Lung (tissue), 12 donors: ENCODE results near the gene ATXN3. TPM values are rescaled to one million over a fixed set of nuclear protein-coding genes. Genes with fewer than 3 reads are reported as not detected.

ENCODE experiments used
- ATAC-seq: fragments of 200-7000 bp; cut with Tn5 transposase; one replicate; pipeline ENCODE4 v1.9.1; 2020; ENCODE audit warnings: moderate number of reproducible peaks; ENCODE audit not compliant: insufficient read depth, low FRiP score
- DNase-seq, 3 donors: peaks; one replicate each; pipeline ENCODE4 v3.0.0-alpha.2; 2013 to 2017
- H3K27ac ChIP-seq, 2 donors: one replicate each; pipeline ENCODE4 v1.5.1; 2013; ENCODE audit warnings: mild to moderate bottlenecking in 2 of 2, moderate library complexity in 2 of 2, control low read depth in 1 of 2, inconsistent platforms in 1 of 2, low read depth in 1 of 2, low read length in 1 of 2
- H3K27me3 ChIP-seq, 3 donors: one replicate each; pipeline ENCODE4 v1.5.1; 2013; ENCODE audit warnings: low read length in 2 of 3; ENCODE audit not compliant: control insufficient read depth in 3 of 3, insufficient read depth in 3 of 3
- H3K36me3 ChIP-seq, 4 donors: one replicate each; pipeline ENCODE4 v1.5.1; 2013; ENCODE audit warnings: low read length in 4 of 4, mild to moderate bottlenecking in 1 of 4, moderate library complexity in 1 of 4; ENCODE audit not compliant: control insufficient read depth in 4 of 4, insufficient read depth in 4 of 4
- H3K4me1 ChIP-seq, 5 donors: one replicate each; pipeline ENCODE4 v1.5.1; 2013; ENCODE audit warnings: low read length in 5 of 5, mild to moderate bottlenecking in 2 of 5, moderate library complexity in 1 of 5; ENCODE audit not compliant: control insufficient read depth in 5 of 5, insufficient read depth in 5 of 5
- H3K4me3 ChIP-seq: one replicate; pipeline ENCODE4 v1.5.1; 2013; ENCODE audit warnings: mild to moderate bottlenecking, control low read depth, moderate library complexity
- H3K9ac ChIP-seq, 2 donors: one replicate each; pipeline ENCODE4 v1.5.1; 2013; ENCODE audit warnings: low read length in 2 of 2, control low read depth in 1 of 2; ENCODE audit not compliant: insufficient read depth in 1 of 2
- H3K9me3 ChIP-seq, 4 donors: one replicate each; pipeline ENCODE4 v1.5.1; 2013; ENCODE audit warnings: low read length in 3 of 4, mild to moderate bottlenecking in 1 of 4, moderate library complexity in 1 of 4; ENCODE audit not compliant: control insufficient read depth in 4 of 4, insufficient read depth in 3 of 4
- CTCF ChIP-seq: IDR thresholded peaks from 2 replicates; pipeline ENCODE4 v1.5.1; 2012; ENCODE audit warnings: mild to moderate bottlenecking; ENCODE audit errors: control extremely low read depth, extremely low read depth
- WGBS, 2 donors: extraction: QIAGEN DNeasy Blood & Tissue Kit; methylation state at CpG; one replicate each; pipeline ENCODE4 v1.1.7; 2013; 5-methylcytosine and 5-hydroxymethylcytosine counted together
- polyA plus RNA-seq, 2 donors: library from polyadenylated mRNA; stranded (reverse); fragments of 200-250 nt; gene quantifications; one replicate each; pipeline ENCODE4 v1.2.1, GENCODE V29; 2013
- total RNA-seq, 2 donors: library from RNA; depleted of rRNA in 1 of 2; stranded (reverse); fragments of >200 nt in 1 of 2; gene quantifications; one replicate each; pipeline ENCODE4 v1.2.1, GENCODE V29; 2014 to 2021
- donor health status: control.
- donor health status: control.
- donor health status: Bipolar disorder and iron deficiency.
- donor health status: healthy.
- donor health status: DM: yes; HTN: yes; CAD: no.

The ATXN3 gene
- total and polyA plus RNA-seq, 4 donors = 13.7 to 68.1 (median 21.3) TPM

- H3K27me3 ChIP-seq = no peaks in the 10 kb centered on the region
- 86 to 89% methylated on average over 21 of the region's 21 CpGs for WGBS, 2 donors
- H3K4me3 ChIP-seq = no peak overlapping the region
- DNase-seq (no peak), ATAC-seq (no peak)
- TF ChIP-seq CTCF = no peak
- H3K9ac ChIP-seq = no peak overlapping the region
- no peak overlapping the region for H3K27ac ChIP-seq
- peaks cover under 1 to 8% (median 6%) of the 10 kb centered on the region in 4 donors for H3K36me3 ChIP-seq
- no peaks in the 10 kb centered on the region for H3K9me3 ChIP-seq
- no peaks in the 10 kb centered on the region for H3K4me1 ChIP-seq
These were observed 79.7 kb downstream of the ATXN3 start for GRCh38 chr14:92026548-92027190.

GRCh38 chr14:92022036-92022435 is 84.3 kb downstream of the ATXN3 start:
- 58 to 69% methylated on average over 1 of the region's 1 CpG for WGBS, 2 donors
- ATAC-seq (no peak), DNase-seq (no peak)
- no peaks in the 10 kb centered on the region for H3K27me3 ChIP-seq
- no peak overlapping the region for H3K9ac ChIP-seq
- no peak overlapping the region for H3K27ac ChIP-seq
- no peak for TF ChIP-seq CTCF
- no peaks in the 10 kb centered on the region for H3K9me3 ChIP-seq
- H3K4me3 ChIP-seq = no peak overlapping the region
- H3K4me1 ChIP-seq = no peaks in the 10 kb centered on the region
- peaks cover 0 to 13% (median 8%) of the 10 kb centered on the region in 4 donors for H3K36me3 ChIP-seq

- 96% methylated on average over 3 of the region's 3 CpGs for WGBS, 2 donors
- H3K4me1 ChIP-seq = no peaks in the 10 kb centered on the region
- TF ChIP-seq CTCF = no peak
These were observed 84.9 kb downstream of the ATXN3 start for GRCh38 chr14:92021523-92021922.

GRCh38 chr14:92014040-92014439 is 92.3 kb downstream of the ATXN3 start:
- no peak overlapping the region for H3K9ac ChIP-seq
- H3K4me1 ChIP-seq = no peaks in the 10 kb centered on the region
- no peaks in the 10 kb centered on the region for H3K9me3 ChIP-seq
- ATAC-seq (no peak), DNase-seq (no peak)
- H3K36me3 ChIP-seq = peaks cover 13 to 34% (median 26%) of the 10 kb centered on the region in 4 donors
- no peak overlapping the region for H3K4me3 ChIP-seq
- no peak overlapping the region for H3K27ac ChIP-seq
- TF ChIP-seq CTCF = no peak
- H3K27me3 ChIP-seq = no peaks in the 10 kb centered on the region

More at GRCh38 chr14:92021523-92021922, 84.9 kb downstream of the ATXN3 start:
- Histone ChIP-seq H3K27me3 (no peaks in the 10 kb centered on the region), H3K36me3 (peaks cover 0 to 12% (median 9%) of the 10 kb centered on the region in 4 donors), H3K9me3 (no peaks in the 10 kb centered on the region), H3K4me3 (no peak overlapping the region), H3K27ac (no peak overlapping the region), H3K9ac (no peak overlapping the region)
- ATAC-seq = no peak
- no peak for DNase-seq
